Stimulated activated CD4-positive, alpha-beta T cell treated with anti-CD3 and anti-CD28 coated beads, Interleukin-12 subunit alpha, Interleukin-12 subunit beta, amount 100 ng/mL, for 24 hours (primary cell): Measurements from ENCODE around the gene CUEDC2.

Experiments used
- DNase-seq, 2 experiments: peaks; one replicate each; pipeline ENCODE4 v3.0.0-alpha.2; 2020; ENCODE audit warnings: low read depth in 2 of 2

CUEDC2 gene

DNA sequence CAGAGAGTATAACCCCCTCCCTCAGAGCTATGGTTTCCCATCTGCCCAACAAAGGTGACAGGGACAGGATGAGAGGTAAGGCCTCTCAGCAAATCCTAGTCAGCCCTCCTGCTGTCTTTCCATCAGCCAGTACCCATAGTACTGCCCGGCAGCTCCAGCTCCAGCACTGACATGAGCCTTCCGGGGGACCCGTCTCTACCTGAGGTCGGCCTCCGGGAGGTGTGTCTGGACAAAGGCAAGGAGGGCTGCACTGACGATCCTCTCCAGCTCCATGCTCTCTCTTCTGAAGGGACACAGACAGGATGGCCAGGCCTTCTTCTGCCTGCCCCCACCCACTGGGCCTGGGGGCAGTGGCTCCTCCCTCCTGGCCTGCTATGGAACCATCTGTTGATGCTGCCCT, 7.5 kb downstream of the CUEDC2 start:
- DNase-seq: no peak

DNA sequence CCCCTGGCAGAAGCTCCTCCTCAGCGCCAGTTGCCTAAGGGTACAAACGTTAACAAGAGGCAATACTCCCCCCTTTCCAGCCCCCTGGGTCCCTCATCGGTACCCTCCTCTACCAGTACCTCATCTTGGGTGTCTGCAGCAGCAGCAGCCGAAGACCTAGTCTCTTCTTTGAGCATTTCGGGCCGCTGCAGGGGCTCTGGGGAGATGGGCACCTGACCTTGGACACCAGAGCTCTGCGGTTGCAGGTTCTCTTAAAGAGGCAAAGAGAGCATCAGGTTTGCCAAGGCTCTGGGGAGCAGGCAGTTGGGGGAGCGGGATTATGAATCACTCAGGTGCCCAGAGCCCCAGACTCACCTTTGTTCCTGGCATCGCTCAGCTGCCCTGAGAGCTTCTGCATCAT, 8.2 kb downstream of the CUEDC2 start:
- DNase-seq: no peak

DNA sequence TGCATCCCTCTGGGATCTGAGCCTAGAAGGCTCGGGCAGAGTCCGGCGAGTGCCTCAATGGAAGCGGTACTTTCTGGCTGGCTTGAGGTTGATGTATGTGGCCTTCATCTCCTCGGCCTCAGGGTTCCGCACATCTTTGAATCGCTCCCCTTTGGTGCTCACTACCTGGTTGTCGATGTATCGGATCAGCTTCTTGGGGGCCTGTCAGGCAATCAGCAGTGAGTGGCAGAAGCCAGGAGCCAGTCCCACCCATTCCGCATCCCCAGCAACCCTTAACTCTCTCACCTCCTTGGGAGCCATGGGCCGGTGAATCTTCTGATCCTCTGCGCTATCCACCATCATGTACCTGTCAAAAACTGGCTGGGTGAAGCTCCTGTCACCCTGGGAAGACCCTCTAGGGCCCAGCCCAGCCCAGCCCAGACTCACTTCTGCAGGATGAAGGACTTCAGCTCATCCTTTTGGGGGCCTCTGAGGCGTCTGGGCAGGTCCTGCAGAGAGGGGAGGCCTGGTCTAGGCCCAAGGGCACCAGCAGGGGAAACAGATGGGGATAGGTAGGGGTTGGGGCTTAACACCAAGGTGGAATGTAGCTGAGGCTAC, 8.9 kb downstream of the CUEDC2 start:
- DNase-seq: no peak

DNA sequence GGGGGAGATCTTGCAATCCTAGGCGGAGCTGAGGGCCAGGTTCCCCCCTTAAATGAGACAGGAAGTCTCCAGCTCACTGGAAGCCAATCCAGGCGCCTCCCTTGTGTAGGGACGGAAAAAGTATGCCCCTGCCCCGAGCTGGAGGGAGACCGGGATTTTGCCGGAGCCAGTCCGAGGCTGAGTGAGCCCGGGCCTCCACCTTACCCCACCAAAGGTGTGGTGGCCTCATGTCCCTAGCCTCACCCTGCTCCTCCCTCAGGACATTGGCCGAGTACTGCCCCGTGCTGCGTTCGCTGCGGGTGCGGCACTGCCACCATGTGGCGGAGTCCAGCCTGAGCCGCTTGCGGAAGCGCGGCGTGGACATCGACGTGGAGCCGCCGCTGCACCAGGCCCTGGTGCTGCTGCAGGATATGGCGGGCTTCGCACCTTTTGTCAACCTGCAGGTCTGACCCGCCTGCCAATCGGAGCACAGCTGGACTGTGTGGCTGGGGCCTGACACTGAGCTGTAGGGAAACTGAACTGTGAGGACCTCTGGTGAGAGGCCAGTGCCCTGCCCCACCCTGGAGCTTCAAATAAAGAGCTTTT, 9.7 kb downstream of the CUEDC2 start:
- peak in 1 of 2 experiments; percentile 45 for DNase-seq

DNA sequence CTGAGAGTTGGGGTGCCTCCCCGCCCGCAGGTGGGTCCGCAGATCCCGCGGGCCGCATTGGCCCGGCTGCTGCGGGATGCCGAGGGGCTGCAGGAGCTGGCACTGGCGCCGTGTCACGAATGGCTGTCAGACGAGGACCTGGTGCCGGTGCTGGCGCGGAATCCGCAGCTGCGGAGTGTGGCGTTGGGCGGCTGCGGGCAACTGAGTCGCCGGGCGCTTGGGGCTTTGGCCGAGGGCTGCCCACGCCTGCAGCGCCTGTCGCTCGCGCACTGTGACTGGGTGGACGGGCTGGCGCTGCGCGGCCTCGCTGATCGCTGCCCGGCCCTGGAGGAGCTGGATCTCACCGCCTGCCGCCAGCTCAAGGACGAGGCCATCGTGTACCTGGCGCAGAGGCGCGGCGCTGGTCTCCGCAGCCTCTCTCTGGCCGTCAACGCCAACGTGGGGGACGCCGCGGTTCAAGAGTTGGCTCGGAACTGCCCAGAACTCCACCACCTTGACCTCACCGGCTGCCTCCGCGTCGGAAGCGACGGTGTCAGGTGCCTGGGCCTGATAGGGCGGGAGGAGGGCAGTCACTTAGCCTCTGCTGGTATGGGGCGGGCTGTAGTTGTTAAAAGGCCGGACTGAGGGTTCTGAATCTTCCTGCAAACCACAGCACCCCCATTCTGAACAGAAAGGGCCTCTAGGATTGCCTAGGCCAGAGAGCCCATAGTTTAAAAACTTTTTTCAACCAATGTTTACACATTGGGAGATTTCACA, 10.4 kb downstream of the CUEDC2 start:
- DNase-seq: no peak

DNA sequence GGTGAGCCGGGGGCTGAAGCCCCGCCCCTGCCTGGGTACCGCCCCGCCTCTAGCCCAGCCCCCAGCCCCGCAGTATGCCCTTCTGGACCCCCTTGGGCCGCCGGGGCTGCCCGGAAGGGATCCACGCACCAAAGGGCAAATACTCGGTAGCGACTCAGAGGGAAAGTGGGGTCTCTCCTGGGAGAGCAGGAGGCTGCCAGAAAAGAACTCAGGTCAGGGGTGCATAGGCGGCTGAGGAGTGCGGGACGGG, 10.9 kb downstream of the CUEDC2 start:
- DNase-seq: no peak

DNA sequence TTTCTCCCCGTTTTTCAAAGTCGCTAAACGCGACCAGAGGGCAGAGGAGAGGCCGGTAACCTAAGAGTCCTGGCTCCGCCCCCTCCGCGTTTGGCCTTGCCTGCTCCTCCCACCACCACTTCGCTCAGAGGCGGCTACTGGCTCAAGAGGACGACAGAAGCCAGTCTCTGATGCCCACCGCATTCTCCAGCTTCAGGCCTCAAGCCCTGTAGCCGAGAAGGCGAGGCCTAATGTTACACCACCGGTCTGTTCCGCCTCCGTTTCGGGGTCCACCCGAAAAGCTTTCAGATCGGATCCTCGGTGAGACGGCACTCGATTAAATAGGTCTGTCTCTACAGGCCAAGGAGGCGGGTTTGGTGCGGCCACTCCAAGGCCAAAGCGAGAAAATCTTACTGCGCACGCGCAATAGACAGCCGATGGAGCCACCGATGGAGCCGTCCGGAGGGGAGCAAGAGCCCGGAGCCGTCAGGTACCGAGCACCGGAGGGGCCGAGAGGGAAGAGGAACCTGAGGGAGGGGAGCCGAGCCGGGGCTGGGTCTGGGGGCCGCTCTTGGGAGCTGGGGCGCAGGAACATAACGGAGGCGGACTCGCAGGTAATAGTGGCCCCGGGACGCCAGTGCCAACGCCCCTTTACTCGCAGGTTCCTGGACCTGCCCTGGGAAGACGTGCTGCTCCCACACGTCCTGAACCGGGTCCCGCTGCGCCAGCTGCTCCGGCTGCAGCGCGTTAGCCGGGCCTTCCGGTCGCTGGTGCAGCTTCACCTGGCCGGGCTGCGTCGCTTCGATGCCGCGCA, 11.5 kb downstream of the CUEDC2 start, which contains the start of gene FBXL15:
FBXL15 (plus strand) TSS at position 123 of the 793 bp plus-strand sequence; CDS start at position 417, 294 bp downstream.
- peak; percentile 96 for DNase-seq

DNA sequence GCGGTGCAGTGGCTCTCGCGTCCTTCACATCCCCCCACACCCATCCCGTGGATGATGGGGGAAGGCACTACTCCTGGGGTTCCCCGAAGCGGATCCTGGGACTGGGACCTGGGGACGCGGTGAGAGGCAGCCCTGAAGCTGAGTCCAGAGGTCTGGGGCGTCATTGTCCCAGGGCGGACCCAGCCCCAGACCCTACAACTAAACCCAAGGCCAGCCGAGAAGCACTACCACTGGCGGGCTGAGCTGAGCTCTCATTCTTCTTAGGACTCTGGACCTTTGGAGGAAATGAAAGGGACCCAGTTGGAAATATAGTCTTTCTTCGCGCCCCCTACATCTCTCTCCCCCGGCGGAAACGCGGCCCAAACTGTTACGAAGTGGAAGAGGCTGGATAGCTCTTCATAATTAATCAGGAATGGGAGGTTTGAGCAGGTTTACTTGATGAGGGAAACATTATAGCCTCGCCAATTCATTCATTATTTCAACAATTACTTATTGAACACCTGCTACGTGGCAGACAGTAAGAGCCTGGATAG, 12.1 kb downstream of the CUEDC2 start:
- no peak for DNase-seq

DNA sequence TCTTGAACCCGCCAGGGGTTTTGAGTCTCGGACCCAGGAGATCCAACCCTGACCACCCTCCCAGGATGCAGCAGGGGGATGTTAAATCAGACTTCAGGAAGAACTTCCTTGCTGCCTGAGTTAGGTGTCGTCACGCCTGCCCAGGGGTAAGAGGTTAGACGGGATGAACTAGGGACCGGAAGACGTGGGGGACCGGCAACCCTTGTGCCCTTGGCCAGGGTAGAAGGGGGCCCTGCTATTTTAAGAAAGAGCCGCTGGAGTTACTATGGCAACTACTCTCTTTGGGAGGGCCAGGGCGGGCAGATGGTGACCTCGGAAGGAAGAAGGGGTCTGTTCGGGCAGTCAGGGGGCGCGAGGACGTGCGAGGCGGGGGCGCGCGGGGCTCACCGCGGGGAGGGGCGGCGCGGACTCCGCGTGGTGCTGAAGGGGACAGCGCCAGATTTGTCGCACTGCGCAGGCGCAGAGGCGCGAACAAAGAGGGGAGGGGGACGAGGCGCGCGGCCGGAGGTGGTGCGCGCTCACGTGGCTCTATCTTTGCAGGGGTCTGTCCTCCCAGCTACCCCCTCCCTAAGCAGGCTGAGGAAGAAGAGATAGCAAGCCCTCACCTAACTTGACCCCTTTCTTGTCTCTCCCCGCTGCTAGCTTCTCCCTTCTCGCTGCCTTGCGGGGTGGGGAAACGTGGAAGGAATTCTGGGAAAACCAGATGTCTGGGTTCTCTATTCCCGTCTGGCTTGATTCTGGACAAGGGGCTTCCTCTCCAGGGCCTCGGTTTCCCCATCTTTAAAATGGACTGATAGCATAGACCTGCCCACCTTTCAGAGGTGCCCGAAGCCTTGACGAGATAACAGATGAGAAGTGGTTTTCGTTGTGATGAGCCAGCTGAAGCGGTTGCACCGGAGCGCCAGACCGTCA, 12.8 kb downstream of the CUEDC2 start:
- DNase-seq: peak in 1 of 2 experiments; percentile 54

DNA sequence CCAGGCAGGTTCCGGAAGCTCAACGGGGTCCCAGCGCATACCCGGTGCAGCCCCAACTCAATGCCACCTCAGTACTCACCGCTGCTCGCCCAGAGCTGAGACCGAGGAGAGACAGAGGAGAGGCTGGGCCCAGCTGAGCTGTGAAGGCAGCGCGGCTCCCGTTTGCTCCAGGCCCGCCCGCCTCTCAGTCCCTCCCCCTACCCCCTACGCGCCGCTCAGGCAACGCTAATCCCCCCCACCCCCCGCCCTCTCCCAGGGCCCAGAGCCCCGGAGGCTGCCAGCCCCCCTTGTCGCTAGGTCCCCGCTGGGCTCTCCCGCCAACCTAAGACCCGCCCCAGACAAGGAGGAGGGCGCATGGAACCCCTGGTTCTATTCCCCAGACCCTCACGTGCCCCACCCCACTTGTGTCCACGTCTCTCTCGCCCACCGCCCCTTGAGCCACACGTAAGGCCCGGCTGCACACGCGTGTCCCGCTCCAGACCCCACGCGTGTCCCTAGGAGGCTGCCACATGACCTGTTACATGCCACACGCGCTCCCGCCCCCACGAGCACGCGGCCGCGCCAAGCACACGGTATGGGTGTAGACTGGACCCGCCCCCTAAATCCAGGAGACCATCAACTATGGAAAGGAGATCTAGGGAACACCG, 13.6 kb downstream of the CUEDC2 start, which contains the start of gene PSD:
PSD (minus strand) TSS at position 164 of the 647 bp plus-strand sequence. CDS start 1,747 bp downstream, outside the sequence.
- DNase-seq: no peak

DNA sequence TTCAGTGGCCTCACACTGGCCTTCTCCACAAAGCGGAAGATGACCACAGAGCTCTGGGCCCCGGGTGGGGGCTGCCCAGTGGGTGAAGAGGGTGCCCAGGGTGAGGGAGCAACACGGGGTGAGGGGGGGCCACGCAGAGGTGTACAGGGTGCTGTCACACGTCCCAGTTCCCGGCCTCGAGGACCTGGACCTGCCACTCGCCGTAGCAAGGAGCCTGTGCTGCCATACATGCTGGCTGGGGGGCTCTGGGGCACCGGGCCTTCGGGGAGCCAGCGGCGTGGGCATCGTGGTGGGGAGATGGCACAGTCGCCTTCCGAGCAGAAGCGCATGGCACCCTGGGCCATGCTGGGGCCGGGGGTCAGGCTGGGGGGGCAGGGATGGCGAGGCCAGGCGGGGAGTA, 15.7 kb downstream of the CUEDC2 start:
- no peak for DNase-seq

DNA sequence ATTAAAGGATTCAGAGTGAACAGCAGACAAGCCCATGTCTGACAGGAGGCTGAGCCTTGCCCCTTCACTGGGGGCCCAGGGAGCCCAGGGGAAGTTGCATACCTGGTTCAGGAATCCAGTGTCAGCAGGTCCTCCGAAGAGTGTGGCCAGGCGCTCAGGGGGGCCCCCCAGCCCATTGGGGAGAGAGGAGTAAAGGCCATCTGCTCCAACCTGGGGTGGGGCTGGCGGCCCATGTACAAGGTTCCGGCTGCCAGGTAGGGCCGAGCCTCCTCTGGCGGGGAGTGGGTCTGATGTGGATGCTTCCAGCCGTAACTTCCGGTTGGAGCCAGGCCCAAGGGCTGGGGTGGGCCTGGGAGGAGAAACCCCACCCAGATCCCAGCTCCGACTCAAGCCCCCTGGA, 16.1 kb downstream of the CUEDC2 start:
- DNase-seq: no peak

DNA sequence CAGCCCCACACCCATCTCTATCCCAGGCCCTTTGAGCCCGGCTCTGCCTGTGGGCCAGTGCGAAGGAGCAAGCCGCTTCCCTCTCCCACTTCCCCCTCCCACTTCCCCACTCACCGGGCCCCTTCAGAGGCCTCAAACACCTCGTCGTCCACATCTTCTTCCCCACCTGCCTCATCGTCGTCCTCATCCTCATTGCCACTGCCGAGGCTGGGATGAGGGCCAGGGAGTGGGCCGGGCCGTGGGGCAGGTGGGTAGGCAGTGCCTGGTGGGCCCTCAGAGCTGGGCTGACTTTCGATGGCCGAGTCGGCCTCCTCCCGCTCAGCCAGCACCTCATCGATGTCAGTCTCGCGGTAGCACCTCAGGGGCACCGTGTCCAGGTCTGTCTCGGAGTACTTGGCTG, 17.6 kb downstream of the CUEDC2 start:
- DNase-seq: no peak

DNA sequence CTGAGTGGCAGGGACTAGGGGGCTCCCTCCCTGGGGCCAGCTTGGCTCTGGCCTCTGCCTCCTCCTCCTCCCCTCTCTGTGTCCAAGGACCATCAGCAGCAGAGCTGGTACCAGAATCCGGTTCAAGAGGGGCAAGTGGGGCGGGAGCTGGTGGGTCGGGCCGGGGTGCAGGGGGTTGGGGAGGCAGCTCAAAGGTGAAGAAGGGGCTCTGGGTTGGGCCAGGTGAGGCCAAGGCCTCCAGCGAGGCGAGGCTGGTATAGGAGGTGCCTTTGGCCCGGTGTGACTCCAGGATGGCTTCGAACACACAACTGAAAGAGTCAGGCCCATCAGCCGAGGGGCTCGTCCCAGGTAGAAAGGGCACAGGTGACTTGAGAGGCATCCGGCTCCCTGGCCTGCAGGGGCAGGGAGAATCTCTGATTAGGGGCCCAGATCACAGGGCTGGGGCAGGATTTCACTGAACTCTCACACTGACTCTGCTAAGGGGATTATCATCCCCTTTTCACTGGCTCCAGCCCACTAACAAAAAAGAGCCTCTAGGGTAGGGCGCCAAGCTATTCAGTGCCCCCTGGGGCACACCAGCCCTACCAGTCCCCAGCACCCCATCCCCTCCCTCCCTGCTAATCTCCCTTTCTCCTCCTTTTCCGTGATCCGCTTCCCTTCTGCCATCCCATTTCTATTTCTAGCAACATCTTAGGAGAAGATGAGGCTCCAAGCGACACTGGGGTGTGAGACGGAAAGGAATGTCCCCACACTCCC, 18.4 kb downstream of the CUEDC2 start:
- no peak for DNase-seq

DNA sequence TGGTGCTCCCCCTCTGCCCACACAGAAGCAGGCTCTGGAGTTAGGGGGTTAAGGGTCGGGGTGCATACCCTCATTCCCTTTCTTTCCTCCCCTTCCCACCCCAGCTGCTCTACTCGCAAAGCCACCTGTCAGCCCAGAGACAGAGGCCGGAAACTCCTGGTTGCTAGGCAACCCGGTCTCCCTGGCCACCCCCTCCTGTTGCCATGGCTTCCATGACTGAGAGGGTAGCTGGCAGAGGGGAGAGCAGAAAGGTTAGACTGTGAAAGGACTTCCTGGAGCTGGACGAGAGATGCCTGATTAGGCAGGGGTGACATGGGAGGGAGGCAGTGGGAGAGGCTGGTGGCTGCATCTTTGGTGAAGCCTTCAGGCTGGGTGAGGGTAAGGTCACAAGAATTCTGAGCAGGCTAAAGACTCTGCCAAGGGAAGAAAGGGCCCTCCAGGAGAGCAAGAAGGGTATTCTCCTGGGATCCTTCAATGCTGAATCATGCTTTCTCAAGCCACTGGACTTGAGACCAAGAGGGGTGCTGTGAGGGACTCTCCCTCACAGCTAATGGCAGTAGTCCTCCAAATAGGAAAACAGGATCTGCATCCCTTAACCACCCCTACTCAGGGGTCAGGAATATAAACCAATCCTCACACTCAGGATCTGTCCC, 19.2 kb downstream of the CUEDC2 start:
- DNase-seq: no peak

DNA sequence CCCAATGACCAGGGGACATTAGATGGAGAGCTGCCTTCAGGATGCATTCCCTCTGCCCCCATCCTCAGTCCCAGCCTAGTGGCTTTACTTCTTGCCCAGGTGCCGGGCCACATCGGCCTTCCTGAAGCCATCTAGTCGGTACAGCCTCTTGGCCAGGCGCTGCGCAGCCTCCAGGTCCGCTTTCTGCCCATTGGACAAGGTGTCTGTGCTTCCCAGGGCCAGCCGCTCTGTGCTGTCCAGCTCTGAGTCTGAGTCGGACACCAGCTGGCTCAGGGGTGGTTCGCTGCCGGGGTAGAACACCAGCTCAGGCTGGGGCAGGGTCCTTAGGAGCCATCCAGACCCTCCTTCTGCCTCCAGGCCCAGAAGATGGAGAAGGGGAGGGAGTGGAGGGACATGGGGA, 20.1 kb downstream of the CUEDC2 start:
- DNase-seq: no peak

DNA sequence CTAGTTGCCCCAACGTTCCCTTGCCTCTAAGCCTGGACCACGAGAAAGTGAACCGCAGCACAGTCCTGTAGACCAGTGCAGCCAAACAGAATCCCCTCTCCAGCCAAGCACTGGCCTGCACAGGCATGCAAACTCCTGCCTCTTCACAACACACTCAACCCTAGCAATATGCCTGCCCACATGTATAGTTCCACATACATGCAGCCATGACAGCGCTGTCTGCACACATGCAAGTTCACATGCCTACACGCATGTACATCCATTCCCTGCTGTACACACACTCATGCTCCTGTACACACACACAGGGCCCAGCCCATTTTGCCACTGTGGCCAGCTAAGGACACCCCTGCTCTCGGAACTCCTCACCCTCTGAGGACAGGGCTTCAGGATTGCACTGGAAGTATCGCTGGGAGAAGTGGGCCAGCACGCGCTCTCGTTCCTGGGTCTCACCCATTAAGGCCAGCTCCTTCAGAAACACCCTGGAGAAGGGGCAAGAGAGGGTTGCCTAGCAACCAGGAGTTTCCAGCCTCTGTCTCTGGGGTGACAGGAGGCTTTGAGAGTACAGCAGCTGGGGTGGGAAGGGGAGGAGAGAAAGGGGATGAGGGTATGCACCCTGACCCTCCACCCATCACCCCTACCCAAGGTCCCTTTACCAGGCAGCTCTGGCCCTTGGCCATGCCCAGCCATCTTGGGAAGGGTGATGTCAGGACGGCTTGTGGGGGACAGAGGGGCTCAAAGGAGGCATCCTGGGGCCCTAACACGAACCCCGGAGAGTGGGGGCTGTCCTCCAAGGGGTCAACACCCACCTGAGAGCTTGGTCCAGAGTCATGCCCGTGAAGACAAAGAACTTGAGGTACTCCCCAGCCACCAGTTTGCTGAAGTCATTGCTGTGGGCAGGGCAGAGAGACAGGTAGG, 20.8 kb downstream of the CUEDC2 start:
- no peak for DNase-seq

DNA sequence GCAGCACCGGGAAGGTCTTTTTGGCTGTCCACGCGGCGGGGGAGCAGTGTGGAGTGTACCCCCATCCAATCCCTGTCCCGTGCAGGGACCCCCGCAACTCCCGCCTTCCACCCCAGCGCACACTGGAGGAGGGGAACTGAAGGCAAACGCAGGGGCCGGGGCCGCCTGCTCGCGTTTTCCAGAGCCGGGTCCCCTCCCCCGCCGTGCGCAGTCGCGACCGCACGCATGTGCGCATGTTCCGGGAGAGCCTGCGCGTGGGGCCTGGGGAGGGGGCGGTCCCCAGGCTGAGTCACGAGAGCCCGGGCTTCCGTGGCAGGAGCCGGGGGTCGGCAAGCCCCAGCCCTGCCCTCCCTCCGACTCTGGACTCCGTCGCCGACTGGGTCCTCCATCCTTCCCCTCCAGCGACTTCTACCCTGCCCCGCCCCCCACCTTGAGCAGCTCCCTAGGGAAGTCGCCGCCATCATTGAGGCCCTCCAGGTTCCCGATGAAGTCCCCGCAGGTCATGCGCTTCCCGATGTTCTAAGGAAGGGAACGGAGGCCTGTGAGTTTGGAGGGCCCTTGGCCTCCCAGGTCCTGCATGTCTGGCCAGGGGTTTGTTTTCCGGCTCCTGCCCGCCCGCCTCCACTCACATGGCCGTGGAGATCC, 21.8 kb downstream of the CUEDC2 start:
- peak in 1 of 2 experiments; percentile 64 for DNase-seq
